ENCODE results near the gene FMO2.
A peak's percentile ranks its signal among the peaks of the same experiment; 100 is the strongest.
"Not testable (repeated sequence)": the region's sequence is repeated elsewhere in the genome, so short reads cannot be mapped to it uniquely, and the experiment has no call there.

Gene FMO2

GRCh38 chr1:171219346-171220080 is 34.4 kb downstream of the FMO2 start:
- no peak for DNase-seq (ENCODE audit: low spot score)

DNA sequence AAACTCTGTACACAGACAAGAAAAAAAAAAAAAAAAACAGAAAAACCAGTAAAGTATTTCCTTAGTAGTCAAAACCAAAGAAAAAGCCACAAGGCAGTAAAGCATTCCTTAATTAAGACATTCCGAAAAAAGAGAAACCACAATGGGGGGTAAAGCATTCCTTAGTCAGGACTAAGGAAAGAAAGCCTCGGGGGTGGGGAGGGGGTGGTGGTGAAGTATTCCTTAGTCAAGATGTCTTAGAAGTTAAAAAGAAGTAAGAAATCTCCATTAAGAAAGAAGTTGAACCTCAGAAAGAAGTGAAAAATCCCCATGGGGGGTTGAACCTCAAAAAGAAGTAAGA is 35.0 kb downstream of the FMO2 start:
- DNase-seq (ENCODE audit: low spot score), result no peak

DNA sequence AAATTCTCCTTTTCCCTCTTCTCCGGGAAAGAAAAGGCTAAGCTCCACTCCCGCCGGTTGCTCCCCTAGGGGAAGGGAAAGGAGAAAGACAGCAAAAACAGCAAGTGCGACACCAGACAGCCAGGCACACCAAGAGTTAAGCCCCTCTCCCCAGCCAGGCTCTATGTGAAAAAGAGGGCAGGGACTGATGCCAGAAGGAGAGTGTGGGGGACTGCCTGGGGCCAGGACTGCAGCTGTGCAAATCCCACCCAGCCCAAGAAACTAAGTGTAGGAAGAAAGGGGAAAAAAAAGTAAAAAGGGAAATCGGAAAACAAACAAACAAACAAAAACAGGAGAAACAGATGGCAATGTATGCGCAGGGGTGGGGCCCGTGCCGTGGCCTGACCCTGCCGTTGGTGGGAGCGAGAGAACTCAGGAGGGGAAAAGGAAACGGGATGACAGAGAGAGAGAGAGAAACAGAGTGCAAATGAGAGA is 35.5 kb downstream of the FMO2 start:
- no peak for DNase-seq (ENCODE audit: low spot score)

DNA sequence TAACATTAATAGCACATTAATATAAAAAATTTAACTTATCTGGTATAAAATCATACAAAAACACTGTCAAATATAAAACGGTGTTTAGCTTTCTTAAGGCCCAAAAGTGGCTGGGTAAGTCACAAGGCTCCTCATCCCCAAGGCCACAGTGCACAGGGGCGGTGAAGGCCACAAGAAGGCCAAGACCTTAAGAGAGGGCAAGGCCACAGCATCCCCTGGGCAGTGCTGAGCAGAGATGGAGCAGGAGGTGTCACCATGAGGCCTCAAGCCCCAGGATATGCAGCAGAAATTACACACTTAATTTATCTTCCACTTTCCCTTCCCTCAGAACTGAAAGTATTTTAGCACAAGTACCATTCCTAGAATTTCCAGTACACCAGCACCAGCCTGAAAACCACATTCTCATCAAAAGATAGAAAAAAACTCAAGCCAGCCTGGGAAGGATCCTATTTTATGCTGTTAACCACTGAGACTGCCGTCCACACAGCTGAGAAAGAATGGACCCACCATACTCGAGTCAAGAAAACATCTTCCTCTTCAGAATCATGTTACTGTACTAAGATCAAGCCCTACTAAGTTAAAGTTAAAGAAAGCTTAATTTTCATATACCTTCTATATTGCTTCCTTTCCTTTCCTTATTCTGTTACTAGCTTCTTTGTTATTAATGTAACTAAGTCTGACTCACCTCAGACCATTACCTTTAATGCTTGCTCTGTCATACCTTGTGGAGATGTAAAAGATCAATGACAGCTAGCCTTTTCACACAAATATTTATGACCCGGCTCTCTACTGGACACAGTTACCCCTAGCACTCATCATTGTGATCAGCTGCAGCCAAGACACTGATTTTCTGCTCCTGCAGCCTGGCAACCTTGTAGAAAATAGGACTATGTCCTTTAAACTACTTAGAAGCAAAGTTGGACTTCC is 36.8 kb downstream of the FMO2 start:
- DNase-seq (ENCODE audit: low spot score), result no peak

- no peak for DNase-seq (ENCODE audit: low spot score)
These were observed 37.8 kb downstream of the FMO2 start for GRCh38 chr1:171222936-171223335.

- DNase-seq (ENCODE audit: low spot score), result not testable (repeated sequence)
These were observed 39.2 kb downstream of the FMO2 start for GRCh38 chr1:171224257-171224656.

DNA sequence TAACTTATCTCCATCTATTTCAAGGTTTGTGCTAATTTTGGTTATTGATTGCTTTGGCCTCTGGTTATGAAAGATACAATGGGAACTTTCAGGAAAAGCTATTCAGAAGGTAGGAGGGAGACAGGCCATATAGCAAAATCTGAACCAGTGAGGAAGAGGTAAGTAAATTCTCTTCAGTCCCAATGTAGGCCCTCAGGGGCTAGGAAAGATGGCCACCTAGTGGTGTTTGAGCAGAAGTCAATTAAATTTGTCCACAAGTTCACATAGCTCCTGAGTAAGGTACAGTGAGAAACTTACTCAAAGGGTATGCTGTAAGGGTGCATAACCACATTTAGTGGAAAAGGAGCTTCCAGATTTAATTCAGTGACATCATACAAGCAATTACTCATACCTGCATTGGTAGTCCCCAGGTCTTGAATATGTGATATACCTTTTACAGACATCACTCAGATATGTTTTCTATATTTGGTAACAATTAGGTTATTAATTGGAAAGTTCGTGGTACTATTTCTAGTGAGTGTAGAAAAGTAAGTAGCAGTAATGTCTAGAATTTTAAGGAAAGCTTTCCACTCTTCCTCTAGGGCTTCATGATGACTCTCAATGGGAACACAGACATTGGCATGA is 41.8 kb downstream of the FMO2 start:
- DNase-seq (ENCODE audit: low spot score), result peak; percentile 72

- DNase-seq (ENCODE audit: low spot score), result no peak
These were observed 46.2 kb downstream of the FMO2 start for GRCh38 chr1:171231326-171231725.

GRCh38 chr1:171233183-171233582 is 48.1 kb downstream of the FMO2 start:
- no peak for DNase-seq (ENCODE audit: low spot score)

GRCh38 chr1:171236231-171236630 is 51.1 kb downstream of the FMO2 start:
- DNase-seq (ENCODE audit: low spot score), result not testable (repeated sequence)

DNA sequence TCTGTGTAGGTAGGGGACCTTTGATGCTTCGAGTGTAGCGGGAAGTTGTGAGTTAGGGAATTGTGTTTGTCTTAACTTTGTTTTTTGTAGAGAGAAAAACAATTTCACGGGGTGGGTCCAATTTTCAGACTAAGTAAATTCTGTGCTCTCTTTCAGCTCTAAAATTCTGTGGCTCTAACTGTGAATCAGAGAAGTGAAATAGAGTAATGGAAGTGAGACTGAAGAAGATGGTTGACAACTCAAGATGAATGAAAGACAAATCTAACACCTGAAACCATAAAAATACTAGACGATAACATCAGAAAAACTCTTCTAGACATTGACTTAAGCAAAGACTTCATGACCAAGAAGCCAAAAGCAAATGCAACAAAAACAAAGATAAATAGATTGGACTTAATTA is 58.8 kb downstream of the FMO2 start:
- no peak for DNase-seq (ENCODE audit: low spot score)

DNA sequence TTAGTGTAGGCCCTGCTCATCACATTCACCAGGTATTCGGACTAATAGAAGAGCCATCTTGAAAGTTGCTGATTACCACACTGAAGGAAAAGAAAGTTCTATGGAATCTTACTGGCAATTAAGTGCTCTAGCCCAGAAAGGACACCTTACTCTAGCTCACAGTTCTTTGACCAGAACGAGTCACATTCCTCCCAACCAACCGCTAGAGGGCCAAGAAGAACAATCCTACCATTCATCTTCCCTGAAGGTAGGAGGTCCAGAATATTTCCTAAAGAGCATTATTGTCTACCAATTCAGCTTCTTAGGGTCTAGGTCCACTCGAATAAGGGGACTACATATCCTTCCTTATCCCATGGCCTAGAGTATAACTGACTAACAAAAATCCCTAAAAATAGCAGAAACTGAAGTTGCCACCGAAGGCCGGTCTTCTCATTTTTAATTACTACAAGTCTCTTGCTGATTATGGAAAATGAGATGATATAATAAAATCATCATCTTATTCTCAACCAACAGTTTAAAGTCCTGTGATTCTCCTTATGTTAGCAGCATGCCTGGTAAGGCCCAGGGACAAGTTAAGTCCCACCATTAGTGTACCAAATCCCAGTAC is 60.5 kb downstream of the FMO2 start:
- DNase-seq (ENCODE audit: low spot score), result peak; percentile 57

DNA sequence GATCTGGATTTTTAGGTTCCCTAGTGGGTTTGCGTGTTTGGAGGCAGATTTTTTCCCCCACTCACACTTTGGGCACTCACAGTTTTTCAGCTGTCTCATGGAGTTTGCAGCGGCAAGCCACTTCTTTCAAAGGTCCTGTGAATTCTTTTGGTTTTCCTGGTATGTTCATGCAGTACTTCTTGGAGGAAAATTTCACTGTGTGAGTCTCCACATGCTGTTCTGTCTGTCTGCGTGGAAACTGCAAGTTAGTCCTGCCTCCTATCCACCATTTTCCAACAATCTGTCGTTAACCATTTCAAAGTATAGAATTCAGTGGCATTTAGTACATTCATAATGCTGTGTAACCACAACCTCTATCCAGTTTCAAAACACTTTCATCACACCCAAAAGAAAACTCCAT is 62.4 kb downstream of the FMO2 start:
- no peak for DNase-seq (ENCODE audit: low spot score)

DNA sequence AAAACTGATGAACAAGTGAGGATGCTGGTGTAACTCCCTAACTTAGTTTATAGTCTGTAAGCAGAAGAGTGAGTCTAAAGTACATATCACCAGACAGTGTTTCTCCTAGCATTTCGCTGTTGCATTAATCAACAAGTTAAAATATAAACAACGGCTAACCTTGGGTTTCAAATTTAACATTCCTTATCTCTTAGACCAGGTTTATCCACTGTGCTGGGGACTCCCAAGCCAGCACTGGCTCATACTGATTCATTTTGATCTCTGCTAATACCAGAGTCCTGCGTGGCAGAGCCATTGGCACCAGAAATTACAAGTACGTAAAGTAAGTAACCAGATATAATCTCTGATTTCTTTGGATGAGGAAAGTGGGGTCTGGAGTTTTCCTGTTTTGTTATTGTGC is 63.2 kb downstream of the FMO2 start, which contains the start of gene FMO1:
Gene FMO1 (plus strand): TSS at position 193 of the 400 bp plus-strand sequence. CDS start 9,594 bp downstream, outside the sequence.
- no peak for DNase-seq (ENCODE audit: low spot score)

- DNase-seq (ENCODE audit: low spot score), result no peak
These were observed 63.7 kb downstream of the FMO2 start for GRCh38 chr1:171248841-171249240.

- no peak for DNase-seq (ENCODE audit: low spot score)
These were observed 65.2 kb downstream of the FMO2 start for GRCh38 chr1:171250263-171250662.

DNA sequence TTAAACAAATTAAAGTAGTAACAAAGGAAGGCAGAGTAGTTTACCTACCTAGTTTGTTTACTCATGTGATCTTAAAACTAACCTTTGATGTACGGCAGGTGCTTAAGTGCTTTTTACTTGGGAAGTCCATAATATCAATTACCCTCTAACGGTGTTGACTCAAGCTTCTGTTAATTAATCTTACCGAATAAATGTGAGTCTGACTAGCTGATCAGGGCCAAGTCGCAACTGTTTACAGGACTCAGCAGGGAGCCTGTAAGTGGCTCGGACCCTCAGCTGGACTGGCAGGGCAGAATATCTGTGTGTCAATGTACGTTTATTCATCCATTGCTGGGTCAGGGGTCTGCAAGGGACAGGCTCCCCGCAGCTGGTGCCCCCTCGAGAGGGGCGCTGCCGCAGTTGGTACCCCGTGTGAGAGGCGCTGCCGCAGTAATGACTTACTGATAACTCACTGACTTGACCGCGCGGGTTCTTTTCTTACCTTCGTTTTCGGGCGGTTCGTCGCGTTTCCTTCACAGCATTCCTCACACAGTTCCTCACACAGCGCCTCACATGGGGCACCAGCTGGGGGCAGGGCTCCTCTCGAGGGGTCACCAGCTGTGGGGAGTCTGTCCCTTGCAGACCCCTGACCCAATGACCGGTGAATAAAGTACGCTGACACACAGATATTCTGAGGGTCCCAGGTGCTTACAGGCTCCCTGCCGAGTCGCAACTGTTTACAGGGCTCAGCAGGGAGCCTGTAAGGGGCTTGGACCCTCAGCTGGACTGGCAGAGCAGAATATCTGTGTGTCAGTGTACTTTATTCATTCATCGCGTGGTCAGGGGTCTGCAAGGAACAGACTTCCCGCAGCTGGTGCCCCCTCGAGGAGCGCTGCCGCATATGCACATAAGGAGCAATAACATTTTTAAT is 66.2 kb downstream of the FMO2 start:
- peak; percentile 83 for DNase-seq (ENCODE audit: low spot score)

- no peak for DNase-seq (ENCODE audit: low spot score)
These were observed 66.8 kb downstream of the FMO2 start for GRCh38 chr1:171251952-171252300.

DNA sequence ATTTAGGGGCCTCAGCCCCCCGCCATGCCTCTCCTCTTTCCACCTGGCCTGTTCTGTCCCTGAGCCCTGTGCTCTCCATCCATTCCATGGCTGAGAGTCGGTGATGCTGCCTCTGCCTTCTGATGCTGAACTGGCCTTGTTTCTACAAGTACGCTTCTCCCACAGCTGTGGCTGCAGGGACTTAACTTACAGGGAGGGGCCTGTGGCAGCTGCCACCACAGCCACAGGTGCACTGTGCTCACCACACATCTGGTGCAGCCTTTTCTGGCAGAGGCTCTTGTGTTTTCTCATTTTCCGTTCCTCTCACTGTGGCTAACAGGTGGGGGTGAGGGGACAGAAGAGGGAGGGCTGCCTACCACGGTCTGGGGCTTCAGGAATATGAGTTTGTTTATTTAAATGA is 67.4 kb downstream of the FMO2 start:
- no peak for DNase-seq (ENCODE audit: low spot score)

- DNase-seq (ENCODE audit: low spot score), result no peak
These were observed 69.8 kb downstream of the FMO2 start for GRCh38 chr1:171254859-171255258.

- DNase-seq (ENCODE audit: low spot score), result no peak
These were observed 72.0 kb downstream of the FMO2 start for GRCh38 chr1:171256940-171257606.
